AG04450 (cell line): ENCODE data around the gene NT5C2. TPM values are rescaled to one million over a fixed set of nuclear protein-coding genes. Genes with fewer than 3 reads are reported as not detected.
"Not testable (repeated sequence)": the region's sequence is repeated elsewhere in the genome, so short reads cannot be mapped to it uniquely, and the experiment has no call there.

Experiments used
- CTCF ChIA-PET: fragments of 300-600, 350-600 bp; formaldehyde crosslinking; extraction: SDS; loops from one replicate; lab custom pipeline; 2022; ENCODE audit warnings: antibody characterized with exemption, inconsistent platforms; lab: Charles Lee
- POLR2A ChIA-PET: fragments of 350-600 bp; formaldehyde crosslinking; extraction: SDS; loops from one replicate; lab custom pipeline; 2021; ENCODE audit warnings: antibody characterized with exemption, inconsistent platforms; lab: Yijun Ruan, JAX
- DNase-seq: peaks from one replicate; pipeline ENCODE4 v3.0.0-alpha.2; 2011; ENCODE audit warnings: low read depth, low spot score
- H3K27ac ChIP-seq: one replicate; pipeline ENCODE4 v1.5.1; 2012; ENCODE audit warnings: low read depth, low read length, control low read depth
- H3K27me3 ChIP-seq: one replicate; pipeline ENCODE4 v1.6.0; 2012; ENCODE audit warnings: low read length; ENCODE audit not compliant: control insufficient read depth, insufficient read depth
- H3K4me3 ChIP-seq: 2 replicates; pipeline ENCODE4 v1.5.1; 2011; ENCODE audit warnings: mild to moderate bottlenecking, low read depth, low read length, control low read depth
- H3K9me3 ChIP-seq: 2 replicates; pipeline ENCODE4 v1.5.1; 2012; ENCODE audit warnings: low read length; ENCODE audit not compliant: control insufficient read depth, insufficient read depth
- polyA plus RNA-seq: library from polyadenylated mRNA; depleted of rRNA; stranded (reverse); fragments of >200 nt; gene quantifications from 2 replicates; pipeline ENCODE4 v1.2.3, GENCODE V29; 2011
- TF ChIP-seq, protein P1 (sequence below): IDR thresholded peaks from 2 replicates; pipeline ENCODE4 v1.5.1; 2011; ENCODE audit warnings: low read depth, low read length, control low read depth, inconsistent platforms

Gene NT5C2
- polyA plus RNA-seq, 1 experiment: 117 TPM

DNA sequence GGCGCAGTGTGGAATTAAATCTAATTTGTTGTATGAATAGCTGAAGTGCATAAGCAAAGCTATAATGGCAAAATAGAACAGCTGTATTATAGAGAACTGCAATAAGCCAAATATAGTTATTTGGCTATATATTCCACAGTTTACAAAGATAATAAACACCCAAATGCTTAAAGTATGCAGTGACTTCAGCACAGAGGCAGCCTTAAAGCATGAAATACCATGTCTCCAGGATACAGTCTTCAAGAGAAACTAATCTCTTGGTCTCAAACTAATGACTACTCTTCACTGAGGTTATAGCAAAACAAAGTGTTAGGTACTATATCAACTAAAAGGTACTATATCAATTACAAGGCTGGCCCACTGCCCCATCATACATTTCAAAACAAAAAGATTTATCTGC, 48.0 kb downstream of the NT5C2 start:
- Histone ChIP-seq H3K4me3 (peak overlapping the region; percentile 14; the same call in 1 of the 2 replicates), H3K9me3 (no peaks in the 10 kb centered on the region), H3K27ac (peak overlapping the region; percentile 42), H3K27me3 (no peaks in the 10 kb centered on the region)
- ChIA-PET POLR2A (interaction anchor here (1.0 kb wide), 2 partner anchors 86 to 88 kb away, joined by 3 read pairs; no protein-coding TSS in a partner anchor), CTCF (interaction anchor here (0.8 to 1.0 kb wide), 2 partner anchors 94 to 100 kb away, joined by 3 to 6 read pairs; no protein-coding TSS in a partner anchor)
- peak; percentile 60 for DNase-seq
- TF ChIP-seq, protein P1, sequence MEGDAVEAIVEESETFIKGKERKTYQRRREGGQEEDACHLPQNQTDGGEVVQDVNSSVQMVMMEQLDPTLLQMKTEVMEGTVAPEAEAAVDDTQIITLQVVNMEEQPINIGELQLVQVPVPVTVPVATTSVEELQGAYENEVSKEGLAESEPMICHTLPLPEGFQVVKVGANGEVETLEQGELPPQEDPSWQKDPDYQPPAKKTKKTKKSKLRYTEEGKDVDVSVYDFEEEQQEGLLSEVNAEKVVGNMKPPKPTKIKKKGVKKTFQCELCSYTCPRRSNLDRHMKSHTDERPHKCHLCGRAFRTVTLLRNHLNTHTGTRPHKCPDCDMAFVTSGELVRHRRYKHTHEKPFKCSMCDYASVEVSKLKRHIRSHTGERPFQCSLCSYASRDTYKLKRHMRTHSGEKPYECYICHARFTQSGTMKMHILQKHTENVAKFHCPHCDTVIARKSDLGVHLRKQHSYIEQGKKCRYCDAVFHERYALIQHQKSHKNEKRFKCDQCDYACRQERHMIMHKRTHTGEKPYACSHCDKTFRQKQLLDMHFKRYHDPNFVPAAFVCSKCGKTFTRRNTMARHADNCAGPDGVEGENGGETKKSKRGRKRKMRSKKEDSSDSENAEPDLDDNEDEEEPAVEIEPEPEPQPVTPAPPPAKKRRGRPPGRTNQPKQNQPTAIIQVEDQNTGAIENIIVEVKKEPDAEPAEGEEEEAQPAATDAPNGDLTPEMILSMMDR: no peak

DNA sequence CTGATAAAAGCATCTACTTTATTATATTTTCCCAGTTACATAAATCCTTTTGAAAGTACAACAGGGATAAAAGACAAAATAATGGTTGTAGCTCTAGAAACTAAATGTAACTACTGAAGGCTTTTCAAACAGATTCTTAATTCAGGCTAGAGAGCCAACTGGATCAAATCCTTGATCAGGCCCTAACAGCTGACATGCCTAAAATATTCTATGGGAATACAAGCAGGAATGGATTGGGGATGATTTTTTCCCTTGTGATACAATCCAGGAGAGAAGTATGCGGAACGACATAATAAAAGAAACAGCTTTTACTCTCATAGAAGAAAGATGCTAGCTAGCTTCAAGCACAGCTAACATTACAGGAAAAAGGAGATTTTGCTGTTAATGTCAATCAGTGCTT, 49.0 kb downstream of the NT5C2 start:
- Histone ChIP-seq H3K27me3 (no peaks in the 10 kb centered on the region), H3K9me3 (no peaks in the 10 kb centered on the region), H3K27ac (no peak overlapping the region), H3K4me3 (no peak overlapping the region)
- POLR2A ChIA-PET: interaction anchor here (0.5 kb wide), 2 partner anchors 44 to 45 kb away, joined by 3 read pairs; no protein-coding TSS in a partner anchor
- CTCF ChIA-PET: interaction anchor here (0.8 to 4.0 kb wide), 4 partner anchors 60 to 101 kb away, joined by 3 to 19 read pairs (median 4); no protein-coding TSS in a partner anchor
- no peak for DNase-seq
- TF ChIP-seq, protein P1: no peak

DNA sequence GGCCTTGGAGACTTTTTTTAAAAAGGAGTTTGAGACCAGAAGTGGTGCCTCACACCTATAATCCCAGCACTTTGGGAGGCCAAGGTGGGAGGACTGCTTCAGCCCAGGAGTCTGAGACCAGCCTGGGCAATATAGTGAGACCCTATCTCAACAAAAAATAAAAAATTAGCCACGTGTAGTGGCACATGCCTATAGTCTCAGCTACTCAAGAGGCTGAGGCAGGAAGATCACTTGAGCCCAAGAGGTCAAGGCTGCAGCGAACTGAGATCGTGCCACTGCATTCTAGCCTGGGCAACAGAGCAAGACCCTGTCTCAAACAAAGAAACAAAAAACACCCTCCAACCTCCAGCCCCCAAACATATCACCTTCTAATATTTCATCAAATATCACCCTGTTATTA, 49.4 kb downstream of the NT5C2 start:
- H3K27ac ChIP-seq, H3K9me3 ChIP-seq, H3K27me3 ChIP-seq, H3K4me3 ChIP-seq, DNase-seq, POLR2A ChIA-PET: not testable (repeated sequence)
- CTCF ChIA-PET: interaction anchor here (0.6 to 4.0 kb wide), 5 partner anchors 61 to 308 kb away, joined by 3 to 19 read pairs (median 4); no protein-coding TSS in a partner anchor

DNA sequence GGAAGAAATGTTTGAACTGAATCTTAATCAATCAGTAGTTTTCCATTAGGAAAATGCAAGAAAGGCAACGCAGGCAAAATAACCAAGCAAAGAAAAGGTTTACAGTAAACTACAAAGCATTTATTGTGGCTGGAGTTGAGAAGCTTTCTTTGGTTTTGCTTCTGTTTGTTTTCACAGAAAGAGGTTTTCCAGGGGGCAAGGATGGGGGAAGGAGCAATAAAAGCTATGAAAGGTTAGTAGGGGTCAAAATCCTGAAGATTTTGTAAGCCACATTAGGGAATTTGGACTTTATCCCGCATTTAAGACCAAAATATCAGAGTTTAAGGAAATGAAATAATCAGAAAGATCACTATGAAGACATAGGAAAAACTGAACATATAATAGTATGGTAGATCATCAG, 51.1 kb downstream of the NT5C2 start:
- no peak for DNase-seq
- no peak overlapping the region for H3K4me3 ChIP-seq
- POLR2A ChIA-PET: no interaction called here
- no peaks in the 10 kb centered on the region for H3K27me3 ChIP-seq
- CTCF ChIA-PET: interaction anchor here (4.0 kb wide), 1 partner anchor 102 kb away, joined by 19 read pairs; no protein-coding TSS in a partner anchor
- TF ChIP-seq, protein P1: no peak
- no peaks in the 10 kb centered on the region for H3K9me3 ChIP-seq
- H3K27ac ChIP-seq: no peak overlapping the region

GRCh38 chr10:103140469-103140868, 52.6 kb downstream of the NT5C2 start:
- Histone ChIP-seq H3K27me3 (no peaks in the 10 kb centered on the region), H3K9me3 (no peaks in the 10 kb centered on the region), H3K27ac (no peak overlapping the region), H3K4me3 (no peak overlapping the region)
- no peak for DNase-seq
- CTCF ChIA-PET: interaction anchor here (1.1 to 4.0 kb wide), 2 partner anchors 99 to 104 kb away, joined by 4 to 19 read pairs; no protein-coding TSS in a partner anchor
- POLR2A ChIA-PET: interaction anchor here (0.6 kb wide), 1 partner anchor 99 kb away, joined by 4 read pairs; no protein-coding TSS in a partner anchor
- TF ChIP-seq, protein P1: no peak
